ENCODE results near the gene CAMK2B.

CAMK2B gene

GRCh38 chr7:44286182-44286617, 39.2 kb downstream of the CAMK2B start:
- no peaks in the 10 kb centered on the region for H3F3A ChIP-seq (ENCODE audit: low read depth)
- H2AFZ ChIP-seq (ENCODE audit: low read length) = no peak overlapping the region
- TF ChIP-seq EZH2phosphoT487 (IDR thresholded peaks at IDR 0.05; ENCODE audit: borderline replicate concordance) = no peak
- TF ChIP-seq CTCF (conservative IDR thresholded peaks at IDR 0.05; ENCODE audit: low read length) = no peak
- H4K20me1 ChIP-seq (ENCODE audit: insufficient read depth, low read length, poor library complexity, severe bottlenecking) = no peaks in the 10 kb centered on the region
- no peaks in the 10 kb centered on the region for H3K9me2 ChIP-seq (replicated peaks; ENCODE audit: low read depth, low read length)
- no peak overlapping the region for H3K9ac ChIP-seq (ENCODE audit: low read depth, low read length, poor library complexity, severe bottlenecking)
- H3K9me3 ChIP-seq (ENCODE audit: insufficient read depth, low read depth, low read length) = no peaks in the 10 kb centered on the region
- no peak overlapping the region for H3K4me3 ChIP-seq (ENCODE audit: low read length, poor library complexity, severe bottlenecking)
- no peaks in the 10 kb centered on the region for H3K27me3 ChIP-seq (ENCODE audit: insufficient read depth, low read length, poor library complexity, severe bottlenecking)
- no peaks in the 10 kb centered on the region for H3K36me3 ChIP-seq (ENCODE audit: insufficient read depth, low read length)
- no peaks in the 10 kb centered on the region for H3K79me2 ChIP-seq (ENCODE audit: insufficient read depth, low read length)
- H3K4me2 ChIP-seq (ENCODE audit: low read depth, low read length, poor library complexity, severe bottlenecking) = no peak overlapping the region
- no peaks in the 10 kb centered on the region for H3K4me1 ChIP-seq (ENCODE audit: insufficient read depth, low read length, poor library complexity, severe bottlenecking)

GRCh38 chr7:44285561-44285960, 39.8 kb downstream of the CAMK2B start:
- Histone ChIP-seq H3K4me2 (ENCODE audit: low read depth, low read length, poor library complexity, severe bottlenecking) (no peak overlapping the region), H3K4me1 (ENCODE audit: insufficient read depth, low read length, poor library complexity, severe bottlenecking) (no peaks in the 10 kb centered on the region), H2AFZ (ENCODE audit: low read length) (no peak overlapping the region), H4K20me1 (ENCODE audit: insufficient read depth, low read length, poor library complexity, severe bottlenecking) (no peaks in the 10 kb centered on the region), H3K36me3 (ENCODE audit: insufficient read depth, low read length) (no peaks in the 10 kb centered on the region), H3K4me3 (ENCODE audit: low read length, poor library complexity, severe bottlenecking) (no peak overlapping the region), H3K9me3 (ENCODE audit: insufficient read depth, low read depth, low read length) (no peaks in the 10 kb centered on the region), H3K9ac (ENCODE audit: low read depth, low read length, poor library complexity, severe bottlenecking) (no peak overlapping the region), H3K9me2 (replicated peaks; ENCODE audit: low read depth, low read length) (no peaks in the 10 kb centered on the region), H3F3A (ENCODE audit: low read depth) (no peaks in the 10 kb centered on the region), H3K27me3 (ENCODE audit: insufficient read depth, low read length, poor library complexity, severe bottlenecking) (no peaks in the 10 kb centered on the region), H3K79me2 (ENCODE audit: insufficient read depth, low read length) (no peaks in the 10 kb centered on the region)
- no peak for TF ChIP-seq CTCF (conservative IDR thresholded peaks at IDR 0.05; ENCODE audit: low read length)
- TF ChIP-seq EZH2phosphoT487 (IDR thresholded peaks at IDR 0.05; ENCODE audit: borderline replicate concordance) = no peak

GRCh38 chr7:44284881-44285541, 40.4 kb downstream of the CAMK2B start:
- H3F3A ChIP-seq (ENCODE audit: low read depth) = no peaks in the 10 kb centered on the region
- no peak overlapping the region for H3K4me3 ChIP-seq (ENCODE audit: low read length, poor library complexity, severe bottlenecking)
- no peaks in the 10 kb centered on the region for H3K9me2 ChIP-seq (replicated peaks; ENCODE audit: low read depth, low read length)
- no peaks in the 10 kb centered on the region for H3K4me1 ChIP-seq (ENCODE audit: insufficient read depth, low read length, poor library complexity, severe bottlenecking)
- no peaks in the 10 kb centered on the region for H3K79me2 ChIP-seq (ENCODE audit: insufficient read depth, low read length)
- H3K36me3 ChIP-seq (ENCODE audit: insufficient read depth, low read length) = no peaks in the 10 kb centered on the region
- H2AFZ ChIP-seq (ENCODE audit: low read length) = no peak overlapping the region
- no peaks in the 10 kb centered on the region for H4K20me1 ChIP-seq (ENCODE audit: insufficient read depth, low read length, poor library complexity, severe bottlenecking)
- H3K9me3 ChIP-seq (ENCODE audit: insufficient read depth, low read depth, low read length) = no peaks in the 10 kb centered on the region
- no peaks in the 10 kb centered on the region for H3K27me3 ChIP-seq (ENCODE audit: insufficient read depth, low read length, poor library complexity, severe bottlenecking)
- H3K4me2 ChIP-seq (ENCODE audit: low read depth, low read length, poor library complexity, severe bottlenecking) = no peak overlapping the region
- TF ChIP-seq EZH2phosphoT487 (IDR thresholded peaks at IDR 0.05; ENCODE audit: borderline replicate concordance) = no peak
- no peak for TF ChIP-seq CTCF (conservative IDR thresholded peaks at IDR 0.05; ENCODE audit: low read length)
- H3K9ac ChIP-seq (ENCODE audit: low read depth, low read length, poor library complexity, severe bottlenecking) = no peak overlapping the region

All from Loucy (cell line).